ENCODE data around the gene ZNF148.

DNA sequence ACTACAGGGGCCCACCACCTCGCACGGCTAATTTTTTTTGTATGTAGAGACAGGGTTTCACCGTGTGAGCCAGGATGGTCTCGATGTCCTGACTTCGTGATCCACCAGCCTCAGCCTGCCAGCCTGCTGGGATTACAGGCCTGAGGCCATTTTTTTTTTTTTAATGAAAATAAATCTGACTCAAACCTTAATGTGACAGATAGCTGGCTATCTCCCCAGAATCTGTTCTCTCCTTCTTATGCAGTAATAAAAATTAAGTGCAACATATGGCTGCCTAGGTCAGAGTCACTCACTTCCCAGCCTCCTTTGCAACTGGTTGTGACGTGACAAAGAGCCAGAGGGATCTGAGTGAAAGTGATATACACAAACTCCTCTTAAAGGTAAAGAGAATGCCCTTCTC lies 53.0 kb downstream of the ZNF148 start:
- no peak for TF ChIP-seq YY1 (IDR thresholded peaks at IDR 0.05; ENCODE audit: insufficient read depth, insufficient read length)
- TF ChIP-seq ZNF274 (IDR thresholded peaks at IDR 0.05; ENCODE audit: low read depth, low read length) = no peak
- no peak for TF ChIP-seq SUZ12 (IDR thresholded peaks at IDR 0.05; ENCODE audit: extremely low read depth, insufficient read depth, insufficient read length)
